ENCODE data around the gene MAST4.
"Not testable (repeated sequence)": the region's sequence is repeated elsewhere in the genome, so short reads cannot be mapped to it uniquely, and the experiment has no call there.

MAST4 gene

DNA sequence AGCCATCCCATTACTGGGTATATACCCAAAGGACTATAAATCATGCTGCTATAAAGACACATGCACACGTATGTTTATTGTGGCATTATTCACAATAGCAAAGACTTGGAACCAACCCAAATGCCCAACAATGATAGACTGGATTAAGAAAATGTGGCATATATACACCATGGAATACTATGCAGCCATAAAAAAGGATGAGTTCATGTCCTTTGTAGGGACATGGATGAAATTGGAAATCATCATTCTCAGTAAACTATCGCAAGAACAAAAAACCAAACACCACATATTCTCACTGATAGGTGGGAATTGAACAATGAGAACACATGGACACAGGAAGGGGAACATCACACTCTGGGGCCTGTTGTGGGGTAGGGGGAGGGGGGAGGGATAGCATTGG lies 577.2 kb downstream of the MAST4 start:
- H3K4me3 ChIP-seq (ENCODE audit: low read depth, low read length); H3K36me3 ChIP-seq (ENCODE audit: control insufficient read depth in 2 of 2, insufficient read depth in 1 of 2, low read length in 2 of 2); POLR2A ChIA-PET; H3K27ac ChIP-seq (ENCODE audit: extremely low read depth, low read depth, low read length); H3K9me3 ChIP-seq (ENCODE audit: control insufficient read depth, insufficient read depth, low read depth, low read length); H3K4me1 ChIP-seq (ENCODE audit: control insufficient read depth, insufficient read depth, low read length); CTCF ChIA-PET: not testable (repeated sequence)
- TF ChIP-seq, protein P1, sequence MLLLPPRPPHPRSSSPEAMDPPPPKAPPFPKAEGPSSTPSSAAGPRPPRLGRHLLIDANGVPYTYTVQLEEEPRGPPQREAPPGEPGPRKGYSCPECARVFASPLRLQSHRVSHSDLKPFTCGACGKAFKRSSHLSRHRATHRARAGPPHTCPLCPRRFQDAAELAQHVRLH (tag by site-specific recombination; IDR thresholded peaks at IDR 0.05) = 0 out of 2 replicates have a peak, but pooled peaks have one; percentile 34
- TF ChIP-seq ZNF146 (tag by site-specific recombination; IDR thresholded peaks at IDR 0.05) = peak; percentile 95

DNA sequence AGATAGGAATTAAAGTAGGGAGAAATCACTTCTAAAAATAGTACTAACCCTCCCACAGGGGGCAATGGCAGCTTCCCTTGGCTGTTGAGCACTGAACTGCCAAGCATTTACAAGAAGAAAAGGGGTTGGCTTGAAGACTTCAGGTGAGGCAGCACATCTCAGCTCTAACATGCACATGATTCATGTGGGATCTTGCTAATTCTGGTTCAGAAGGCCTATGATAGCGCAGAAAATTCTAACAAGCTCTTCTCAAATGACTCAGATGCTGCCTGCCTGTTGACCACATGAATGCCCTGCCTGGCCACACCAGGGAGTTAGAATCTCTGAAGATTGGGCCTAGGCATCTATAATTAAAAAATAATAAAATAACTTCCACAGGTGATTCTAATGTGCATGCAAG lies 577.8 kb downstream of the MAST4 start:
- no peak overlapping the region for H3K27ac ChIP-seq (ENCODE audit: extremely low read depth, low read depth, low read length)
- no peaks in the 10 kb centered on the region for H3K36me3 ChIP-seq (ENCODE audit: control insufficient read depth in 2 of 2, insufficient read depth in 1 of 2, low read length in 2 of 2)
- TF ChIP-seq, protein P2, sequence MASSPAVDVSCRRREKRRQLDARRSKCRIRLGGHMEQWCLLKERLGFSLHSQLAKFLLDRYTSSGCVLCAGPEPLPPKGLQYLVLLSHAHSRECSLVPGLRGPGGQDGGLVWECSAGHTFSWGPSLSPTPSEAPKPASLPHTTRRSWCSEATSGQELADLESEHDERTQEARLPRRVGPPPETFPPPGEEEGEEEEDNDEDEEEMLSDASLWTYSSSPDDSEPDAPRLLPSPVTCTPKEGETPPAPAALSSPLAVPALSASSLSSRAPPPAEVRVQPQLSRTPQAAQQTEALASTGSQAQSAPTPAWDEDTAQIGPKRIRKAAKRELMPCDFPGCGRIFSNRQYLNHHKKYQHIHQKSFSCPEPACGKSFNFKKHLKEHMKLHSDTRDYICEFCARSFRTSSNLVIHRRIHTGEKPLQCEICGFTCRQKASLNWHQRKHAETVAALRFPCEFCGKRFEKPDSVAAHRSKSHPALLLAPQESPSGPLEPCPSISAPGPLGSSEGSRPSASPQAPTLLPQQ (tag by site-specific recombination; IDR thresholded peaks at IDR 0.05) = no peak
- TF ChIP-seq ZNF416 (tag by site-specific recombination; IDR thresholded peaks at IDR 0.05) = no peak
- no peak for TF ChIP-seq ZNF354C (tag by site-specific recombination; IDR thresholded peaks at IDR 0.05; ENCODE audit: borderline replicate concordance, low read depth)
- no peak for TF ChIP-seq ZNF677 (tag by site-specific recombination; IDR thresholded peaks at IDR 0.05)
- TF ChIP-seq ZBTB21 (tag by site-specific recombination; IDR thresholded peaks at IDR 0.05) = no peak
- no peak for TF ChIP-seq ZNF768 (tag by site-specific recombination; IDR thresholded peaks at IDR 0.05)
- no peak for TF ChIP-seq HOXA7 (CRISPR knock-in tag; IDR thresholded peaks at IDR 0.05; ENCODE audit: borderline replicate concordance)
- no peak for TF ChIP-seq ZNF548 (tag by site-specific recombination; IDR thresholded peaks at IDR 0.05)
- no peak for TF ChIP-seq ZNF324 (tag by site-specific recombination; IDR thresholded peaks at IDR 0.05)
- TF ChIP-seq, protein P3, sequence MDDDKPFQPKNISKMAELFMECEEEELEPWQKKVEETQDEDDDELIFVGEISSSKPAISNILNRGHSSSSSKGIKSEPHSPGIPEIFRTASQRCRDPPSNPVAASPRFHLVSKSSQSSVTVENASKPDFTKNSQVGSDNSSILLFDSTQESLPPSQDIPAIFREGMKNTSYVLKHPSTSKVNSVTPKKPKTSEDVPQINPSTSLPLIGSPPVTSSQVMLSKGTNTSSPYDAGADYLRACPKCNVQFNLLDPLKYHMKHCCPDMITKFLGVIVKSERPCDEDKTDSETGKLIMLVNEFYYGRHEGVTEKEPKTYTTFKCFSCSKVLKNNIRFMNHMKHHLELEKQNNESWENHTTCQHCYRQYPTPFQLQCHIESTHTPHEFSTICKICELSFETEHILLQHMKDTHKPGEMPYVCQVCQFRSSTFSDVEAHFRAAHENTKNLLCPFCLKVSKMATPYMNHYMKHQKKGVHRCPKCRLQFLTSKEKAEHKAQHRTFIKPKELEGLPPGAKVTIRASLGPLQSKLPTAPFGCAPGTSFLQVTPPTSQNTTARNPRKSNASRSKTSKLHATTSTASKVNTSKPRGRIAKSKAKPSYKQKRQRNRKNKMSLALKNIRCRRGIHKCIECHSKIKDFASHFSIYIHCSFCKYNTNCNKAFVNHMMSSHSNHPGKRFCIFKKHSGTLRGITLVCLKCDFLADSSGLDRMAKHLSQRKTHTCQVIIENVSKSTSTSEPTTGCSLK (tag by site-specific recombination; IDR thresholded peaks at IDR 0.05) = no peak
- no peak for TF ChIP-seq ZNF391 (tag by site-specific recombination; IDR thresholded peaks at IDR 0.05; ENCODE audit: borderline replicate concordance, low read depth)
- TF ChIP-seq, protein P4, sequence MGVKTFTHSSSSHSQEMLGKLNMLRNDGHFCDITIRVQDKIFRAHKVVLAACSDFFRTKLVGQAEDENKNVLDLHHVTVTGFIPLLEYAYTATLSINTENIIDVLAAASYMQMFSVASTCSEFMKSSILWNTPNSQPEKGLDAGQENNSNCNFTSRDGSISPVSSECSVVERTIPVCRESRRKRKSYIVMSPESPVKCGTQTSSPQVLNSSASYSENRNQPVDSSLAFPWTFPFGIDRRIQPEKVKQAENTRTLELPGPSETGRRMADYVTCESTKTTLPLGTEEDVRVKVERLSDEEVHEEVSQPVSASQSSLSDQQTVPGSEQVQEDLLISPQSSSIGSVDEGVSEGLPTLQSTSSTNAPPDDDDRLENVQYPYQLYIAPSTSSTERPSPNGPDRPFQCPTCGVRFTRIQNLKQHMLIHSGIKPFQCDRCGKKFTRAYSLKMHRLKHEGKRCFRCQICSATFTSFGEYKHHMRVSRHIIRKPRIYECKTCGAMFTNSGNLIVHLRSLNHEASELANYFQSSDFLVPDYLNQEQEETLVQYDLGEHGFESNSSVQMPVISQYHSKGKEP (tag by site-specific recombination; IDR thresholded peaks at IDR 0.05) = no peak
- no peak for TF ChIP-seq REPIN1 (tag by site-specific recombination; IDR thresholded peaks at IDR 0.05; ENCODE audit: low read depth)
- TF ChIP-seq ZNF221 (tag by site-specific recombination; IDR thresholded peaks at IDR 0.05; ENCODE audit: borderline replicate concordance) = no peak
- no peak for TF ChIP-seq ZNF610 (tag by site-specific recombination; IDR thresholded peaks at IDR 0.05; ENCODE audit: borderline replicate concordance)
- TF ChIP-seq ZXDB (tag by site-specific recombination; IDR thresholded peaks at IDR 0.05) = no peak
- TF ChIP-seq, protein P5, sequence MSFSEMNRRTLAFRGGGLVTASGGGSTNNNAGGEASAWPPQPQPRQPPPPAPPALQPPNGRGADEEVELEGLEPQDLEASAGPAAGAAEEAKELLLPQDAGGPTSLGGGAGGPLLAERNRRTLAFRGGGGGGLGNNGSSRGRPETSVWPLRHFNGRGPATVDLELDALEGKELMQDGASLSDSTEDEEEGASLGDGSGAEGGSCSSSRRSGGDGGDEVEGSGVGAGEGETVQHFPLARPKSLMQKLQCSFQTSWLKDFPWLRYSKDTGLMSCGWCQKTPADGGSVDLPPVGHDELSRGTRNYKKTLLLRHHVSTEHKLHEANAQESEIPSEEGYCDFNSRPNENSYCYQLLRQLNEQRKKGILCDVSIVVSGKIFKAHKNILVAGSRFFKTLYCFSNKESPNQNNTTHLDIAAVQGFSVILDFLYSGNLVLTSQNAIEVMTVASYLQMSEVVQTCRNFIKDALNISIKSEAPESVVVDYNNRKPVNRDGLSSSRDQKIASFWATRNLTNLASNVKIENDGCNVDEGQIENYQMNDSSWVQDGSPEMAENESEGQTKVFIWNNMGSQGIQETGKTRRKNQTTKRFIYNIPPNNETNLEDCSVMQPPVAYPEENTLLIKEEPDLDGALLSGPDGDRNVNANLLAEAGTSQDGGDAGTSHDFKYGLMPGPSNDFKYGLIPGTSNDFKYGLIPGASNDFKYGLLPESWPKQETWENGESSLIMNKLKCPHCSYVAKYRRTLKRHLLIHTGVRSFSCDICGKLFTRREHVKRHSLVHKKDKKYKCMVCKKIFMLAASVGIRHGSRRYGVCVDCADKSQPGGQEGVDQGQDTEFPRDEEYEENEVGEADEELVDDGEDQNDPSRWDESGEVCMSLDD (tag by site-specific recombination; IDR thresholded peaks at IDR 0.05) = no peak
- H3K9me3 ChIP-seq (ENCODE audit: control insufficient read depth, insufficient read depth, low read depth, low read length) = no peaks in the 10 kb centered on the region
- POLR2A ChIA-PET = no interaction called here
- CTCF ChIA-PET = interaction anchor here (0.5 to 0.6 kb wide), 2 partner anchors 170 to 1710 kb away, joined by 3 read pairs; no protein-coding TSS in a partner anchor
- H3K4me3 ChIP-seq (ENCODE audit: low read depth, low read length) = no peak overlapping the region
- H3K4me1 ChIP-seq (ENCODE audit: control insufficient read depth, insufficient read depth, low read length) = no peaks in the 10 kb centered on the region
